Superior temporal gyrus (tissue), 1 donor: ENCODE measurements around the gene ALDH7A1.
"Not testable (repeated sequence)": the region's sequence is repeated elsewhere in the genome, so short reads cannot be mapped to it uniquely, and the experiment has no call there.

Experiments used
- DNase-seq: peaks from one replicate; pipeline ENCODE4 v3.0.0-alpha.2; 2016; ENCODE audit errors: extremely low spot score

The ALDH7A1 gene

DNA sequence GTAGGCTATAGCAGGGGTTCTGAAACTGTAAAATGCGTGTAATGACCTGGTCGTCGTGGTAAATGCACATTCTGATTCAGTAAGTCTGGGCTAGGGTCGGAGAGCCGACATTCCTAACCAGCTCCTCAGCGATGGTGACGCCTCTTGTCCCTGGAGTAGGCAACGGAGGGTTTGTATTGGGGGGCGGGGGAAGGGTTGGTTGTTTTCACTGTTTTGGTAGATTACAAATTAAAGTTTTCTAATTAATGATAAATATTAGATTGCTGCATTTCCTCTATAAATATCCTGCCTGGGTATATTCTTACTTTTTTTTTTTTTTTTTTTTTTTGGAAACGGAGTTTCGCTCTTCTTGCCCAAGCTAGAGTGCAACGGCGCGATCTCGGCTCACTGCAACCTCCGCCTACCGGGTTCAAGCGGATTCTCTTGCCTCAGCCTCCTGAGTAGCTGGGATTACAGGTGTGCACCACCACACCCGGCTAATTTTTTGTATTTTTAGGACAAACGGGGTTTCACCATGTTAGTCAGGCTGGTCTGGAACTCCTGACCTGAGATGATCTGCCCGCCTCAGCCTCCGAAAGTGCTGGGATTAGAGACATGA is 566 bp upstream of the ALDH7A1 start:
- no peak for DNase-seq

DNA sequence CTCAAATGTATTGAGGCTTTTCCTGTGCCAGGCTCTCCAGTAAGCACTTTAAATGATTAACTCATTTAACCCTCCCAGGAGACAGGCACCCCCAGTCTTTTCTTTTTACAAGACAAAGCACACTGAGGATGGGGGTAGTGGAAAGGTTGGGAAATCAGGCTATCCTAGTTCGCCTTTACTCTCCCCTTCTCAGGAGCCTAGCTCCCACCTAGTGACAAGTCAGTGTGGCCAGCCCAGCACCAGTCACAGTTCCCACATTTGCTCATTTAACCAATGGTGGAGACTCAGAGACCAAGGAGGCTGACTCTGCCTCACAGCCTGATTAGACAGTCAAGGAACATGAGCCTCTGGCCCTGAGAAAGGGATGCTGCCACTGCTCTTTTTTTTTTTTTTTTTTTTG is 3.5 kb downstream of the ALDH7A1 start:
- no peak for DNase-seq

DNA sequence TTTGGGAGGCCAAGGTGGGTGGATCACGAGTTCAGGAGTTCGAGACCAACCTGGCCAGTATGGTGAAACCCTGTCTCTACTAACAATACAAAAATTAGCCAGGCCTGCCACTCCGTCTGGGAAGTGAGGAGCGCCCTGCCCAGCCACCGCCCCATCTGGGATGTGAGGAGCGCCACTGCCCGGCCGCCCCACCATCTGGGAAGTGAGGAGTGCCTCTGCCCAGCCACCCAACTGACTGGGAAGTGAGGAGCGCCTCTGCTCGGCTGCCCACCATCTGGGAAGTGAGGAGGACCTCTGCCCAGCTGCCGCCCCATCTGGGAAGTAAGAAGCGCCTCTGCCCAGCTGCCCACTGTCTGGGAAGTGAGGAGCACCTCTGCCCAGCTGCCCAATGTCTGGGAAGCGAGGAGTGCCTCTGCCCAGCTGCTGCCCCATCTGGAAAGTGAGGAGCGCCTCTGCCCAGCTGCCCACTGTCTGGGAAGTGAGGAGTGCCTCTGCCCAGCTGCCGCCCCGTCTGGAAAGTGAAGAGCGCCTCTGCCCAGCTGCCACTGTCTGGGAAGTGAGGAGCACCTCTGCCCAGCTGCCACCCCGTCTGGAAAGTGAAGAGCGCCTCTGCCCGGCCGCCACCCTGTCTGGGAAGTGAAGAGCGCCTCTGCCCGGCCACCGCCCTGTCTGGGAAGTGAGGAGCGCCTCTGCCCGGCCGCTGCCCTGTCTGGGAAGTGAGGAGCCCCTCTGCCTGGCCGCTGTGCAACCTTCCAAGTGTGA is 5.3 kb downstream of the ALDH7A1 start:
- DNase-seq: no peak

DNA sequence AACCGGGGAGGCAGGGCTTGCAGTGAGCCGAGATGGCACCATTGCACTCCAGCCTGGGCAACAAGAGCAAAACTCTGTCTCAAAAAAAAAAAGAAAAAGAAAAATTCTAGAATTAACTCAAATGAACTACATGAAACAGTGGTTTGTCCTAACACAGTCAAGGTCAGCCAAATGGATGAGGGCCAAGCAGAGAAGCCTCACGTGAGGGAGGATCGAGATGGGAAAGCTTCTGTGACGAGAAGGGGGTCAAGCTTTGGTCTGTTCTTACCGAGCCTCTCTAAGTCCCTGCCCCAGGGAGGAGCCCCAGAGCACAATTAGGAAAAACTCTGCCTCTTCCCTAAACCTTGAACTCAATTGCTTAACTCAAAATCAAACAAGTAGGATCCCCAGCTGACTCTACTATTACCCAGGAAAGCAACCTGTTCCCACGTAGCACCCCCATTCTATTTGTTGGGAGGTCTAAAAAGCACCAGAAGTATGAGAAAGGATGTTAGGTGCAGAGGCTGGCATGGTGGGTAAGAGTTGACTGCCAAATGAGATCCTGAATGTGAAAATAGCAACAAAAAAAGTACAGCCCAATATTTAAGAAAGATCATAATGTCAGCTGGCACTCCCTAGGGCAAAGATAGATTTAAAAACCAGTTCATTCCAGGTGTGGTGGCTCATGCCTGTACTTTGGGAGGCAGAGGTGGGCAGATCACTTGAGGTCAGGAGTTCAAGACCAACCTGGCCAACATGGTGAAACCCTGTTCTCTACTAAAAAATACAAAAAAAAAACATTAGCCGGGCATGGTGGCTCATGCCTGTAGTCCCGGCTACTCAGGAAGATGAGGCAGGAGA is 7.2 kb downstream of the ALDH7A1 start:
- no peak for DNase-seq

DNA sequence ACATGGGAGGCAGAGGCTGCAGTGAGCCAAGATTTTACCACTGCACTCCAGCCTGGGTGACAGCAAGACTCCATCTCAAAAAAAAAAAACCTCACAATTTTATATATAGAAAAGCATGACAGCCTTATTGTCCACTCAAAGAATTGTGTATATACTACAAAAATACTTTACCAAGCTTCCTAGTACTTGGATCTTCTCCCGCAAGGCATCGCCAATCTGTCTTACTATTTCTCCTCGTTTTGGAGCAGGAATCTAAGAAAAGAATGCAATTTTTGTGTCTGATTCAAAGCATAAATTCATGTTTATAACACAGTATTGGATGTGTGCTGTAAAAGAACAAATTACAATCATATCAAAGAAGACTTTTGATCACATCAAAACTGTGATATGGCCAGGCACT is 11.3 kb downstream of the ALDH7A1 start:
- no peak for DNase-seq

DNA sequence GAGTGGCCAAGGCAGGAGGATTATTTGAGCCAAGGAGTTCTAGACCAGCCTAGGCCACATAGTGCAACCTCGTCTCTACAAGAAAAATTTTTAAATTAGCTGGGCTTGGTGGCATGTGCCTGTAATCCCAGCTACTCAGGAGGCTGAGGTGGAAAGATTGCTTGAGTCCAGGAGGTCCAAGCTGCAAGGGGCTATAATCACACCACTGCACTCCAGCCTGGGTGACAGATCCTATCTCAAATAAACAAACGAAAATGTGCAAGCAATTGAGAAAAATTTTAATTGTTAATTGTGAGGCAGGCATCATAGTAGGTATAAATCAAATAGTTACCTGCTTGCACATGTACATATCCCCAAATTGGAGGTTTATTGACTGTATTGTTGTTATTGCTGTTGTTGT is 15.3 kb downstream of the ALDH7A1 start:
- no peak for DNase-seq

DNA sequence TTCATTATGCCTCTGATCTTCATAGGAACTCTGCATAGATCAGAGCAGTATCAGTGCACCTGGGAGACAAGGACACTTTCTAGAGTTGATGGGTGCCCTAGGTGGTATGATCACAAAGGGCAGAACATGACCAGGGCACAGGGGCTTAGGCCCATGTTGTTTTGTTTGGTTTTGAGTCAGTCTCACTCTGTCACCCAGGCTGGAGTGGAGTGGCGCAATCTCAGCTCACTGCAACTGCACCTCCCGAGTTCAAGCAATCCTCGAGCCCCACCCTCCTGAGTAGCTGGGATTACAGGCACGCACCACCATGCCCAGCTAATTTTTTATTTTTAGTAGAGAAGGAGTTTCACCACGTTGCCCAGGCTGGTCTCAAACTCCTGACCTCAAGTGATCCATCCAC is 17.6 kb downstream of the ALDH7A1 start:
- no peak for DNase-seq

DNA sequence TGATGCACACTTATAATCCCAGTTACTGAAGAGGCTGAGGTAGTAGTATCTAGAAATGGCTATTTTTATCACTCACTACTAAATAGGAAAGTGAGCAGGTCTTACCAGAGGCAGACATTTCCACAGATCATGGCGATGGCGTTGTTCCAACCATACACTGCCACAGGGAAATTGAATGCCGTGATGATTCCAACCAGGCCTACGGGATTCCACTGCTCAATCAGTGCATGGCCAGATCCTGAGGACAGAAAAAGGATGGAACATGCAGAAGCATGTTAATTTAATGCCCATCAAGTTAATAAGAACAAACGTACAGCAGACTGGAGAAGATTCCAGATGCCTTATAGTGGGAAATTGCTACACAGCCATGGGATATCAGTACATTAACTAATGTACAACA is 18.0 kb downstream of the ALDH7A1 start:
- DNase-seq: no peak

DNA sequence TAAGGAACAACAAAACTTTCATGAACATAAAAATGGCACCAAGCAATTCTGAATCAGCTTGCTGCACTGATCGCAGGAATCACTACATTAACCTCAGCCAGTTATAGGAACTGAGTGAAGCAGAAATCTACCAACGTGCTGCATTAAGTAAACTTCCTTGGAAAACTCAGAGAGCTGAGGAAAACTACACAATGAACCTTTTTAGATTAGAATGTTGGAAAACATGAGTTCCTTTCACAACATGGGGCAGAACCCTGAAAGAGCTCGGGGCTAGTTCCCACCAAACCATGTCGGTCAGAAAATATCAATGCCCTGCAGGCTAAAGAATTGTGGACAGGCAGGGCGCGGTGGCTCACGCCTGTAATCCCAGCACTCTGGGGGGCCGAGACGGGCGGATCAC is 19.4 kb downstream of the ALDH7A1 start:
- DNase-seq: no peak

DNA sequence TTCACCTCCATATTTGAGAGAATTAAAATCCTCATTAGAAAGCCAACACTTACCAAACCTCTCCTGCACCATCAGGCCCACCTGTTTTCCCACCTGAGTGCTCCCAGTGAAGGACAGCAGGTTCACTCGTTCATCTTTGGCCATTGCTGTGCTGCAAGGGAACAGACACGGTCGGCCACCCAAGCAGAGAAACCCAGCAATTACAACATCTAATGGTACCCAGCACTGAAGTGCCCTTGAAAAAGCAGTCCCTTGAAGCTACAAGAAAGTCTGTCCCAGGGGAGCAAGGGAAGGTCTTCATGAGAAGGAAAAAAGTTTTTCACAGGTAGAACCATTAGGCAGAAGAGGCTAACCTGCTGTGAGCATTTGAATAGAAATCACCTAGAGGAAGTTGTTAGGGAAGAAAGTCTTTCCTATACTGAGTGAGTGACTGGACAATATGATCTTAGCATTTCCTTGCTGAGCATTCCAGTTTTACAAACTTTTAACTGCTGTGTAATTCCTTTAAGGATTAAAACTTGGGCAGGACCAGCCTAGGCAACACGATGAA is 26.7 kb downstream of the ALDH7A1 start:
- DNase-seq: no peak

DNA sequence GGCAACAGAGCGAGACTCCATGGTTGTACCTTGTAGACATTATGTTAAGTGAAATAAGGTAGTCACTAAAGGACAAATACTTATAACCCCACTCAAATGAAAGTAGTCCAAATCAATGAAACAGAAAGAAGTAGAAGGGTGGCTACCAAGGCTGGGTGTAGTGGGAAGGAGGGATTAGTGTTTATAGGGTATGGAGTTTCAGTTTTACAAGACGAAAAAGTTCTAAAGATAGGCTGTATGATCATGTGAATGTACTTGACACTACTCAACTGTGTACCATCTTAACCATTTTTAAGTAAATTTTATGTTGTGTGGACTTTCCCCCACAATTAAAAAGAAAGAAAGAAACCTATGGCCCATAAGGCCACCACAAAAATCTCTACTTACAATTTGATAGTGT is 32.2 kb downstream of the ALDH7A1 start:
- DNase-seq: no peak

DNA sequence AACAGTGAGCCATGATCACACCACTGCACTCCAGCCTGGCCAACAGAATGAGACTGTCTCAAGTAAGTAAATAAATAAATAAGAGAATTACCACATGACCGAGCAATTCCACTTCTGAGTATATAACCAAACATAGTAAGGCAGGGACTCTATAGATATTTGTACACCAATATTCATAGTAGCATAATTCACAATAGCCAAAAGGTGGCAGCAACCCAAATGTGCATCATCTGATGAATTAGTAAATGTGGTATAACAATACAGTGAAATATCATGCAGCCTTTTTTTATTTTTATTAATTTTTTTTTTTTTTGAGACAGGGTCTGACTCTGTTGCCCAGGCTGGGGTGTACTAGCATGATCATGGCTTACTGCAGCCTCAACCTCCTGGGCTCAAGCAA is 33.1 kb downstream of the ALDH7A1 start:
- DNase-seq: no peak

DNA sequence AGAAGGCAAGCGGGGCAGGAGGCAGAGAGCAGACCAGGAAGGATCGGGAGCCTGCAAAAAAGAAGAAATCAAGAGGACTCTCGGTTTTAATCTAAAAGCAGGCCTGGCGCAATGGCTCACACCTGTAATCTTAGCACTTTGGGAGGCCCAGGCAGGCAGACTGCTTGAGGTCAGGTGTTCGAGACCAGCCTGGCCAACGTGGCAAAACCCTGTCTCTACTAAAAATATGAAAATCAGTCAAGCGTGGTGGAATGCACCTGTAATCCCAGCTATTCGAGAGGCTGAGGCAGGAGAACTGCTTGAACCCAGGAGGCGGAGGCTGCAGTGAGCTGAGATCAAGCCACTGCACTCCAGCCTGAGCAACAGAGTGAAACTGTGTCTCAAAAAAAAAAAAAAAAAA is 39.9 kb downstream of the ALDH7A1 start:
- DNase-seq: not testable (repeated sequence)

DNA sequence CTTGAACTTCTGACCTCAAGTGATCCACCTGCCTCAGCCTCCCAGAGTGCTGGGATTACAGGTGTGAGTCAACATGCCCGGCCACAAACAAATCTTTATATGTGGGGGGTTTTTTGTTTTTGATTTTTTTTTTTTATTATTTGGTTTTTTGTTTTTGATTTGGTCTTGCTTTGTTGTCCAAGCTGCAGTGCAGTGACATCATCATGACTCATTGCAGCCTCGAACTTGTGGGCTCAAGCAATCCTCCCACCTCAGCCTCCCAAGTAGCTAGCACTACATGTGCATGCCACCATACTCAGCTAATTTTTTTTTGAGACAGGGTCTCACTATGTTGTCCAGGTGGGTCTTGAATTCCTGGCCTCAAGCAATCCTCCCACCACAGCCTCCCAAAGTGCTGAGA is 42.4 kb downstream of the ALDH7A1 start:
- DNase-seq: no peak

DNA sequence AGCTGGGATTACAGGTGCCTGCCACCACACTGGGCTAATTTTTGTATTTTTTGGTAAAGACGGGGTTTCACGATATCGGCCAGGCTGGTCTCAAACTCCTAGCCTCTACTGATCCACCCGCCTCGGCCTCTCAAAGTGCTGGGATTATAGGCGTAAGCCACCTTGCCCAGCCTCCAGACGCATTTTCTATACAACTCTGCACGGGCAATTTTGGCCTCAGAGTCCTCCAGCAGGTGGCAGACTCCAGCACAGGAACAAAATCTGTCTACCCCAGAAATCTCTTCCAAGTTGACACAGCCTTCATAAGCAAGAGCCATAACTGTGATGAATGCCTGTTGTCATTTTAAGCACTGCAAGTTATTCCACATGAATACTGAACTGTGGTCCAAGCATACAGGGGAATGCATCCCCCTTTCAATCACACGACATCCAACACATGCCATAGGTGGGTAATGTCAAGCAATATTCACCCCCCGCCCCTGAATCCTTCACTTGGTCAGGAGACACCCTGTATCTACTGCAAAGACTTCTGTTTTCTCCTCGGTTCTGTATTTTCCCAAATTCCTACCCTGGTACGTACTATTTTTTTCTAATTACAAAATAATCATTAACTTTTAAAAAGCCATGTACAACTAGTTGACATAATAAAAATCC is 50.8 kb downstream of the ALDH7A1 start:
- DNase-seq: no peak

DNA sequence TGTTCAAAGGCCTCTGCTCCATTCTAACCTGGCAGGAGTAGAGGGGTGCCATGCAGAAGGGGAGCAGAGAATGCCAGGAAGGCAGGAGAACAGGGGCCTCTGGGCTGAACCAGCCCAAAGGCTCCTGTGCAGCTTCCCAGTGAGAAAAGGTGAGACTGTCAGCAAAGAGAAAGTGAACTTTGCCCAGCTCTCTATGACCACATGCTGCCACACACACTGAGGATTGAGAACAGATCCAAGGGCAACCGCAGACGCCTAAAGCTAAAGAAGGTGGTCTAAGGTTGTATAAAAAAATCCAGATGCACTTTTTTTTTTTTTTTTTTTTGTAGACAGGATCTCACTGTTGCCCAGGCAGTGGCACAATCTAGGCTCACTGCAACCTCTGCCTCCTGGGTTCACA is 51.4 kb downstream of the ALDH7A1 start:
- DNase-seq: no peak

DNA sequence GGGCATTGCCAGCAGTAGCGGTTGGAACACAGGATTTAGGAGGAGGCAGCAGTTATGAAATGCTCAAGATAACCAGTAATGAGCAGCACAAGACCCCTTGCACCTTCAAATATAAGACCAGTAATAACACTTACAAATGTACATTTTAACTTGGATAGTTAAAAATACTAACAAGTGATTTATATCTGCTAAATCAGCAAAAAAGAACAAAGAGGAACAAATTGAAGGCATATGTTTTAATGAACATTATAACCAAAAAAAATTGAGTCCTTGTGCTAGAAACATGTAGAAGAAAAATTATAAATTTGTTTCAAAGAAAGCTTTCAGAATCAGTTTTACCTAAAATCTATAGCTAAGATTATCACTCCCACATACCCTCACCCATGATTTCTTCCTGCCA is 52.0 kb downstream of the ALDH7A1 start:
- no peak for DNase-seq

DNA sequence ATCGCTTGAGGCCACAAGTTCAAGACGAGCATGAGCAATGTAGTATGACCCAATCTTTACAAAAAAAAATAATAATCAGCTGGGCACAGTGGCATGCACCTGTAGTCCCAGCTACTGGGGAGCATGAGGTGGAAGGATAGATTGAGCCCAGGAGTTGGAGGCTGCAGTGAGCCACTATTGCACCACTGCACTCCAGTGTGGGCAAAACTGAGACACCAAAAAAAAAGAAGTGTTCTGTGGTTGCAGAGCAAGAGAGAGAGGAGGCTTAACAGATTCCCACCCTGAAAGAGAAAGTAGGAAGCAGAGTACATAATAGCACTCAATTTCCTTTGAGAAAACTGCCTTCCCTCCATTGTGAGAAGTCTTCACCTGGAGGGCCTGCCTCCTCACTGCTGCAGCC is 52.6 kb downstream of the ALDH7A1 start:
- no peak for DNase-seq

DNA sequence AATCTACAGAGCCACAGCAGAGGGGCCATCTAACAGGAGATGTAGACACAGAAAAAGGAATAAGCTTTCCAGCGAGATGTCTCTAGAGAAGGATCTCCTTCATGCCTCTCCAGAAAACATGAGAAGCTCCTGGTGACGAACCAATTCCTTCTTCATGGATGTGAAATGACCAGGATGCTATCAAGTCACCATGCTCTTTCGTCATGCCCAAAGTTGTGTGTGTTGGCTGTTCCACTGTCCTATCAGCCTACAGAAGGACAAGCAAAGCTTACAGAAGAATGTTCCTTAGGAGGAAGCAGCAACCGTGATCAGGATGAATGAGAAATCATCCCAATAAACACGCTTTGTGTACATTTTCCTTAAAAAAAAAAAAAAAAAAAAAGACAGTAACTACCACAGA is 54.4 kb downstream of the ALDH7A1 start:
- DNase-seq: no peak

DNA sequence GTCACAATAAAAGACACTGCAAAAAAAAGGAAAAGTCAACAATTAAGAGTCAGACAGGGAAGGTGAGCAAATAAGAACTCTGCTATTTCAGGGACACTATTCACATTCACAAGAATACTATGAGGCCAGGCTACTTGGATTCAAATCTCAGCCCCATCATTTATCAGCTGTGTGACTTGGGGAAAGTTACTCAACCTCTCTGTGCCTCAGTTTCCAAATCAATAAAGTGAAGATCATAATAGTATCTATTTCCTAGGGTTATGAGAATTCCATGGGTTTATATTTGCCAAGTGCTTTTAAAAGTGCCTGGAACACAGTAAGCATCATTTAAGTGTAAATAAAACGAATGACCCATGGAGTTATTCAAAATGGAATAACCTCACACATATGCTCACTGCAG is 56.4 kb downstream of the ALDH7A1 start:
- no peak for DNase-seq

DNA sequence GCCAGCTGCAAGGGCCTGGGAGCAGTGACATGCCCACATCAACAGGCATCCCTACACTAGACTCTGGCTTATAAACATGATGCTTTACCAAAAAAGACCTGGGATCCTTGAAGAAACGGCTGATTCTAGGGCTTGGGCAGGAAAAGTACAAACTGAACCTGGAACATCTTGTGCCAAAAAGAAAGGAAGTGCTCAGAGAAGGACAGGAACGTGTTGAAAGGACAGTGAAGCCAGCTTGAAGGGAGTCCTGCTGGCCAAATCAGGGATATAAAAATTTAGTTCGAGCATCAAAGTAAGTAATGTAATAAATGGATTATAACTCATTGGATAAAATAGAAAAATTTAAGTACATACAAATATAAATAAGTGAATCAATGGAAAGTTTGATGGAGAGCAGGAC is 58.1 kb downstream of the ALDH7A1 start:
- DNase-seq: no peak
